ENCODE measurements around the gene C12orf75. TPM values are rescaled to one million over a fixed set of nuclear protein-coding genes. Genes with fewer than 3 reads are reported as not detected.

The C12orf75 gene
- total RNA-seq, 4 donors from 2014 or later = 16.1 to 20.1 (median 18.3) TPM

GRCh38 chr12:105332925-105333324, 2.4 kb downstream of the C12orf75 start:
- Histone ChIP-seq H3K27ac (no peak overlapping the region), H3K36me3 (no peaks in the 10 kb centered on the region), H3K4me1 (peaks cover 0 to 11% (median 0%) of the 10 kb centered on the region in 4 donors), H3K9me3 (no peaks in the 10 kb centered on the region), H3K4me3 (no peak overlapping the region), H3K27me3 (no peaks in the 10 kb centered on the region)
- TF ChIP-seq POLR2A (IDR thresholded peaks at IDR 0.05) (no peak), CTCF (IDR thresholded peaks at IDR 0.05) (no peak)
- DNase-seq = no peak

DNA sequence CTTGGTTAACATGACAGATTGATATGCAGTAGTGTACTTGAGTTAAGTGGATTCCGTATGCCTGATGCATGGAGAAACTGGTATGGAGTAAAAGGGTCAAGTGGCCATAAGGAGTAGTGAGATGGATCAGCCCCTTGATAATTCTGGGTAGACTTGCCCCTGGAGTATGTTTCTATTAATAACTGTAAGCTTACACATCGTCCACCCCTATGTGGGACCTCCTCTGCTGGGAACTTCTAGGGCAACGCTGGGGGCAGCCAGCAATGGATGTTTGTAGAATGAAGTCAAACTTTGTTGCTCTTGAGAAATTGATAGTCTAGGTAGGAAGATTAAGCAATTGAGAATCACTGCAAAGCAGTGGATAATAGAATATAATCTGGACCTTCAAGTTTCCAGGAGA, 3.5 kb downstream of the C12orf75 start:
- no peak overlapping the region for H3K4me3 ChIP-seq
- H3K4me1 ChIP-seq = peaks cover 0 to 11% (median 0%) of the 10 kb centered on the region in 4 donors
- H3K36me3 ChIP-seq = no peaks in the 10 kb centered on the region
- no peak overlapping the region for H3K27ac ChIP-seq
- no peaks in the 10 kb centered on the region for H3K27me3 ChIP-seq
- DNase-seq = no peak
- no peaks in the 10 kb centered on the region for H3K9me3 ChIP-seq
- TF ChIP-seq POLR2A (IDR thresholded peaks at IDR 0.05) (no peak), CTCF (IDR thresholded peaks at IDR 0.05) (no peak)

DNA sequence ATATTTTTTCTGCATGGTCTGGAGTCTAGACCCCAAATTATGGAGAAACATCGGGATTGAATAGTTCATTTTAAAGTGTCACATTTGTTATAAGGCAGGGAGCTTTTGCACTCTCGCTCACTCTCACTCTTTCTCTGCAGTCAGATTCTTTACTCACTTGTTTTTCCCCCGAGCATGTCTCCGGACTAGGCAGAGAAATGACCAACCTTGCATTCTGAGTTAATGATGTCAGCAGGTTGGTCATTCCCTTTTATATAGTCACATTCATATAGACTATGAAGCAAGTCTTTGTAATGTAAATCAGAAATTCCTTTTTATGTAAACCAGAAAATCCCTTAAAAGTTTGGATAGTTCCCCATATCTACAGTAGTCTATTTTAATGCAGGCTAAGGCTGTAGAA, 4.1 kb downstream of the C12orf75 start:
- no peaks in the 10 kb centered on the region for H3K9me3 ChIP-seq
- DNase-seq = no peak
- no peak for TF ChIP-seq POLR2A (IDR thresholded peaks at IDR 0.05)
- H3K4me1 ChIP-seq = peaks cover 0 to 11% (median 0%) of the 10 kb centered on the region in 4 donors
- H3K27me3 ChIP-seq = no peaks in the 10 kb centered on the region
- no peak overlapping the region for H3K27ac ChIP-seq
- no peak overlapping the region for H3K4me3 ChIP-seq
- H3K36me3 ChIP-seq = no peaks in the 10 kb centered on the region

DNA sequence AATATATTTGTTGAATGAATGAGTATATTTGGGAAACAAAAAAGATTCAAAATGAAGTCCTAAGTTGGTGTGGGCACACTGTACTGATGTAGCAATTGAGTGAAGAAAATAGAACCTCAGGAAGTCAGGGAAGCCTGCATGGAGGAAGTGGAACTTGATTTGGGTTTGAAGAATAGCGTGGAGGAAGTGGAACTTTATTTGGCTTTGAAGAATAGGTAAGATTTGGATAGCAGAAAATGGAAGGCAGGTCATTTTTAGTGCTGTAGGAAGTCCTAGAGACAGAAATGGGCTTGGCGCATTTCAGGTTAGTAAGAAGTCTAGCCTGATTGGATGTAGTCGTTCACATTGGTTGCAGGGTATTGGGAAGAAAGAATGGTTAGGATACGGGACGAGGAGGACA, 5.4 kb downstream of the C12orf75 start:
- Histone ChIP-seq H3K27me3 (no peaks in the 10 kb centered on the region), H3K4me1 (peaks cover 0 to 5% (median 0%) of the 10 kb centered on the region in 4 donors), H3K36me3 (no peaks in the 10 kb centered on the region), H3K9me3 (peaks cover 0 to 5% (median 0%) of the 10 kb centered on the region in 4 donors), H3K4me3 (no peak overlapping the region), H3K27ac (no peak overlapping the region)
- TF ChIP-seq CTCF (IDR thresholded peaks at IDR 0.05) (no peak), POLR2A (IDR thresholded peaks at IDR 0.05) (no peak)
- DNase-seq = no peak

DNA sequence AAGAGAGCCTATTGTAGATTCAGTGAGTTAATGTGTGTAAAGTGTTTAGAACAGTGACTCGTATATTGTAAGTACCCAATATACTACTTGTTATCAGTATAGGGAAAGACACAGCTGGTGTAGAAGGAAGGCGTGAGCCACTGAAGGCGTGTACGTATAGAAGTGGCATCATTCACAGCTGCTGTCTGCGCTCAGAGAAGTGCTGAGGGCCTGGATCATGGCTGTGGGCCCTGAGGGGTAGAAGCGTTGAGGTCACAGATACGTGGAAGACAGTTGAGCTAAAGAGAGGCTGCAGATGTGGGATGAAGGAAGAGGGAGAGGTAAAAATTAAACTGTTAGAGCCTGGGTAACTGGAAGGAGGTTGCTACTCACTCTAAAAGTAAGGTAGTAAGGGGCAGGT, 5.9 kb downstream of the C12orf75 start:
- no peaks in the 10 kb centered on the region for H3K36me3 ChIP-seq
- no peak for TF ChIP-seq CTCF (IDR thresholded peaks at IDR 0.05)
- no peak for TF ChIP-seq POLR2A (IDR thresholded peaks at IDR 0.05)
- H3K27me3 ChIP-seq = no peaks in the 10 kb centered on the region
- no peak overlapping the region for H3K4me3 ChIP-seq
- peaks cover 0 to 6% (median 0%) of the 10 kb centered on the region in 4 donors for H3K9me3 ChIP-seq
- H3K4me1 ChIP-seq = peaks cover 0 to 5% (median 0%) of the 10 kb centered on the region in 4 donors
- no peak overlapping the region for H3K27ac ChIP-seq
- DNase-seq = no peak

DNA sequence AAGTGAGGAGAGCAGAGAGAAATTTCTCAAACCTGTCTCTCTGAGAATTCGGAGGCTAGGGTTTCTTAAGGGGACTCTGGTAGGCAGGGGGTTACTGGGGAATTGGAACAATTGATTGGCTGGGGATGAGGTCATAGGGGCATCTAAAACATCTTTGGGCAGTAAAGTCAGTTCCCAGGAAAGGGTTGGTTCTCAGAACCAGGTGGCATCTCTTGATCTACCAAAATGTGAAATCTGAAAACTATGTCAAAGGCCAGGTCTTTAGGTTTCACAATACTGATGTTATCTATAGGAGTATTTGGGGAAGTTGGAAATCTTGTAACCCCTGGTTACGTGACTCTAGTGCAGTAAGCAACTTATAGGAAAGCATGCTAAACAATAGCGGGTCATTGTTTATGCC, 6.9 kb downstream of the C12orf75 start:
- TF ChIP-seq POLR2A (IDR thresholded peaks at IDR 0.05) (no peak), CTCF (IDR thresholded peaks at IDR 0.05) (no peak)
- no peak for DNase-seq
- H3K9me3 ChIP-seq = peaks cover 0 to 6% (median 0%) of the 10 kb centered on the region in 4 donors
- no peaks in the 10 kb centered on the region for H3K36me3 ChIP-seq
- H3K27ac ChIP-seq = no peak overlapping the region
- no peak overlapping the region for H3K4me3 ChIP-seq
- no peaks in the 10 kb centered on the region for H3K27me3 ChIP-seq
- no peaks in the 10 kb centered on the region for H3K4me1 ChIP-seq

All from Peyer's patch (tissue), 4 donors.